Stimulated activated effector memory CD8-positive, alpha-beta T cell treated with anti-CD3 and anti-CD28 coated beads, Interleukin-12 subunit alpha, Interleukin-12 subunit beta, amount 100 ng/mL, for 72 hours (primary cell): ENCODE results near the gene PRMT7.
A peak's percentile ranks its signal among the peaks of the same experiment; 100 is the strongest.

Experiments
- ATAC-seq: fragments of 150-1000 bp; cut with Tn5 transposase; 2 replicates; pipeline ENCODE4 v1.10.0; 2021
- DNase-seq, 2 donors: peaks; one replicate each; pipeline ENCODE4 v3.0.0; 2021 to 2022; ENCODE audit warnings: low spot score in 2 of 2
- H3K27ac Mint-ChIP-seq: one replicate; pipeline ENCODE4 v1.8.0; 2022; ENCODE audit warnings: mild to moderate bottlenecking, mixed read lengths
- H3K36me3 Mint-ChIP-seq: one replicate; pipeline ENCODE4 v1.8.0; 2022; ENCODE audit warnings: mild to moderate bottlenecking, mixed read lengths
- H3K4me1 Mint-ChIP-seq: one replicate; pipeline ENCODE4 v1.8.0; 2022; ENCODE audit warnings: mixed read lengths
- H3K4me3 Mint-ChIP-seq: one replicate; pipeline ENCODE4 v1.8.0; 2022; ENCODE audit warnings: mild to moderate bottlenecking, mixed read lengths
- H3K9me3 Mint-ChIP-seq: one replicate; pipeline ENCODE4 v1.8.0; 2022; ENCODE audit warnings: mixed read lengths

The PRMT7 gene

DNA sequence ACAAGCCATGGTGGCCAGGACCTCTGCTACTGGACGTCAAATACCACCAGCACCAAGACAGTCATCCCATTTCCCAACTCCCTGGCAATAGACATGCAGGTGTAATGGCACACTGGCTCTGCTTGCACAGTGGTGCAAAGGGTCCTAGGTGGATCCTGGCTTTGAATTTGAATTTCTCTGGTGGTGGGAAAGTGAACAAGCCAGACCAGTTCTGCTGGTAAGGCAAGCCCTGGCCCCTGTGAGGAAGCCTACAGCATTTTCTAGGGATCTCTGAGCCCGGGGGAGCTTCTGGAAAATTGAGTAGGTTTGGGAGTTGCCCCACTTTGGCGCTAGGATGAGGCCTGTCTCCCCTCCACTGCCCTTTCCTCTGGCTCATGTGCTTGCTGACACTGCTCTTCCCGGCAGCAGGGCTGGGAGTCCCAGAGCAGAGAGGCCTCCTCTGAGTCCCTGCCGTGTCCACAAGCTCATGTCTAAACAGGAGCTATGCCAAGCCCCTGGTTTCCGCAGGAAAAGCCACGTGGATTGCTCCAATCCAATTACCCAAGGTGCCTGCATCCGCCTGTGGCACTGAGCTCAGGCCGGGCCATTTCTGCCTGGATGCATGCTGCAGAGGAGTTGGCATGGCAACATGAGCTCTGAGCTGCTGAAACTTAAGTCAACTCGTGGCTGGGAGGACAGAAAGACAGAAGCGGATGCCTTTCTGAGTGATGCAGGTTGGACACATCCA is 67.0 kb downstream of the PRMT7 start:
- no peak overlapping the region for H3K27ac Mint-ChIP-seq
- no peaks in the 10 kb centered on the region for H3K4me1 Mint-ChIP-seq
- no peak overlapping the region for H3K4me3 Mint-ChIP-seq
- no peaks in the 10 kb centered on the region for H3K36me3 Mint-ChIP-seq
- DNase-seq (no peak), ATAC-seq (no peak)
- H3K9me3 Mint-ChIP-seq = no peaks in the 10 kb centered on the region

DNA sequence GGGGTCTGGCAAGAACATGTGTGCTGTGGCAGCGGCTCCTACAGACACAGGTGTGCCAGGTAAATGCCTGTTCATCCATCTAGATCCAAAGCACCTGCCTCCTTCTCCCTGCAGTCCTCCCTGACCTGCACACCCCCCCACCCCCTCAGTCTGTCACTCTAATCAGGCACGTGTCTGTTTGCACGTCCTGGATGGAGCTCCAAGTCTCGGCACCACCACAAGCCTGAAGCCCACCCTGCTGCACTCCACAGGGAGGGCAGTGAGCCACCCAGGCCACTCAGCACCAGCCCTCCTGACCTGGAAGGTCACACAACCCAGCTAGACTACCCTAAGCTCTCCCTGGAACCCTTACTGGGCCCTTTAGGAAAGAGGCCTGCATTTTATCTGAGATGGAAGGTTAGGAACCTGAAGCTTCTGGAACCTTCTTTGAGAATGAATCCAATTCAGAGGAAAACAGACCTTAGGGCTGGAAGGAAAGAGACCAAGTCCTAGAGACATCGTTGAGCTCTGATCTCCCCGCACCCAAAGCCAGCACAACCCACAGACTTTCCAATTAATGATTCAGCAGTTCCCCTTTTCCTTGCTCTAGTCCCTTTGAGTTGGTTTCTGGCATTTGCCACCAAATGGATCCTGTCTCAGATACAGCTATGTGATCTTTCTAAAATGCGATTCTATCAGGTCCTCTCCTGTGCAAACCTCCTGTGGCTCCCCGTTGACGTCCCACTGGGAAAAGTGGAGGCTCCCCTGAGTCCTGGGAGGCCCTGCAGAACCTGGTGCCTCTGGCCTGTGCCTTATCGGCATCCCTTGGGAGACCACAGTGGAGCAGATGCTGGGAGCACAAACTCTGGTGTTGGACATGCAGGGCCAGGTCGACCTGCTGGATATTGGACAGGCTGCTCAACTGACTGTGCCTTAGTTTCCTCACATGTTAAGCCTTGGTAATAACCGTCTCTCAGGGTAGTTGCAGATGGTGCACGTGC is 67.9 kb downstream of the PRMT7 start:
- no peak overlapping the region for H3K4me3 Mint-ChIP-seq
- H3K36me3 Mint-ChIP-seq = no peaks in the 10 kb centered on the region
- H3K9me3 Mint-ChIP-seq = no peaks in the 10 kb centered on the region
- H3K4me1 Mint-ChIP-seq = no peaks in the 10 kb centered on the region
- no peak for ATAC-seq
- no peak overlapping the region for H3K27ac Mint-ChIP-seq
- no peak for DNase-seq

DNA sequence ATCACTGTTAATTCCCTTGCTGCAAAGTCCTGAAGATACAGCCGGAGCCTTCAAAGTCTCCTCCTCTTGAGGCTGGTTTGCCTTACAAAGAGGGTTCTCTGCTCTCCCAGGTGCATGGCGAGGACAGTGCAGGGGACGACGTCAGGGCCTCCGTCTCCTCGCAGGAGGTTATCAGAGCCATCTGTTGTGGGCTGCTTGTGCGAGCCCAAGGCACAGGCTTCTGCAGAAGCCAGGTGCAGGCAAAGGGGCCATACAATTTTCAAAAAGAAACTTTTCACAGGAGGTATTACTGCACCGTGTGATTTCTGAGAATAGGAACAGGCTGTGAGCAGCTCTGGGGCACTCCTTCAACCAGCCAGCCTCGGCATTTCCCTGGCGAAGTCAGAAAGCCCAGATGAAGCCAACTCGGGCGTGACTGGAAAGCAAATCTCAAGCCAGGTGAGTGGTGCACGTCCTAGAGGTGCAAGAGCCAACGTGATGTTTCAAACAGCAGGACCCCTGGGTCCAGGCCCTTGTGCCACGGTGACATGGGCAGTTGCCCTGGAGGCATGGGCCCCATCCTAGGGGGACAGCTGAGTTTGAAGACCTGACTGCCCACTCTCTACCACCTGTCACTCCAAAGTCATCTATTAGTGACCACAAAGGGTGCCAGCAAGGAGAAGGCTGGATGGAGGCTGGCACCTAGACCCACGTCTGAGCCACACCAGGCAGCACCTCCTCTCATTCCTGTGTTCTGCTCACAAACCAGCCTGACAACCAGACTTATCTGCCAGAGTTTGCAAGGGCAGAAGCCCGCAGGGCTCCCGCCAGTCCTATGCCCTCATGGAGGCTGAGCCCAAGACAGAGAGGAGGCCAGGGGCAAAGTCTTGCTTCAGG is 68.9 kb downstream of the PRMT7 start:
- ATAC-seq (no peak), DNase-seq (no peak)
- Mint-ChIP-seq H3K36me3 (no peaks in the 10 kb centered on the region), H3K4me3 (no peak overlapping the region), H3K4me1 (peaks cover 2% of the 10 kb centered on the region), H3K9me3 (no peaks in the 10 kb centered on the region), H3K27ac (no peak overlapping the region)

DNA sequence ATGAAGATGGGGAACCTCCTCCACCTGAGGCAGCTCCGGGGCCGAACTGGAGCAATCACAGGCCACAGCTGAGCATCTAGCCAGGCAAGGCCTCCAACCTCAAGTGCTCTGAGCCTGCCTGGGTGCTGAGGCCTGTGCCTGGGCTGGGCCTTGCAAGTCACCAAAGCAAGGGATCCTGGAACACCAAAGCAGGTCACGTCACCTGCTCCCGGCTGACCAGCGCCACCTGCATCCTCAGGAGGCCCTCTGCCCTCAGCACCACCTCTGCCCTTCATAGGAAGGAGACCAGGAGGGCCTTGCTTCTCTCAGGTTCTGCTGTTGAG is 69.5 kb downstream of the PRMT7 start:
- DNase-seq = no peak
- H3K27ac Mint-ChIP-seq = no peak overlapping the region
- ATAC-seq = no peak
- H3K36me3 Mint-ChIP-seq = no peaks in the 10 kb centered on the region
- no peaks in the 10 kb centered on the region for H3K9me3 Mint-ChIP-seq
- peaks cover 4% of the 10 kb centered on the region for H3K4me1 Mint-ChIP-seq
- no peak overlapping the region for H3K4me3 Mint-ChIP-seq

DNA sequence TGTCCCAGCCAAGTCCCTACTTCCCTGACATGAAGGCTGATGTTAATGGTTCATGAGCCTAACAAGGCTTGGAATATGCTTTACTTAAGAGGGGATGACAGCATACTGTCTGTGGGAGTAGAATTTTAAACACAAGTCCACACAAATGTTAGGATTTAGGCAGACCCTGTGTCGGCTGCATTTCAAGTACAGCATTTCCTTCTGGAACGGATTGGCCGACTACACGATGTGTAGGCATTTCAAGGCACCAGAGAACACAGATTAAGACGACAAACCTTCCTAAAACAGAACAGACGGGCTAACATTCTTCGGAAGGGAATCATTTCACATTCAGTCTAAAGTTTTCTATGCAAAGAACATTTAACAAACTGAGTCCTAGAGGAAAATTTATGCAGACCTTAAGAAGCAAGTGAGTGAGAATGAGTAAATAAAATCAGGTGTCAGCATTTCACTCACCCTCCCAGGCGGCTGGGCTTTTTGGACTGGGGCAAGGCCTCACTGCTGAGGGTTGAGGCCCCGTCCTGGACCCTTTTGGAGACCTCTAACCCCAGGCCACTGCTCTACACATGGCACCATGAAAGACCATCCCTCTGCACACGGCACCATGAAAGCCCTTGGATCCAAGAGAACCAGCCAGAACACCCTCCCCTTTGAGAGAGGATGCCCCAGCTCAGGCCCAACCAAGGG is 70.0 kb downstream of the PRMT7 start:
- Mint-ChIP-seq H3K9me3 (no peaks in the 10 kb centered on the region), H3K4me3 (no peak overlapping the region), H3K36me3 (no peaks in the 10 kb centered on the region), H3K27ac (peak overlapping the region; percentile 26), H3K4me1 (peaks cover 4% of the 10 kb centered on the region)
- DNase-seq (no peak), ATAC-seq (no peak)

DNA sequence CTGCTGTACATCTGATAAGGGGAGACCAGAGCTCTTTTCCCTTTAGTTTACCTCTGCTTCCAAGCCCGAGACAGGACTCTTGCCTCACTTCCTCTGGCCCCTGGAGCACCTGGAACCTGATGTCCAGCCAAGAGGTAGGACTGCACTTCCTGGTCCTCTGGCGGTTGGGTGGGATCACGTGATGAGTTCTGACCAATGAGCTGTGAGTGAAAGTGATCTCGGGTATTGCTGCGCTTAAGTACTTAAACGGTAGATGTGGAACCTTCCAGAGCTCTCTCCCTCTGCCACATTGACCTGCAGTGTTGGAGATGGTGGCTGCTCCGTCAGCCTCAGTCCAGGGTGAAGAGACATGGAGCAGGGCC is 70.5 kb downstream of the PRMT7 start:
- peaks cover 4% of the 10 kb centered on the region for H3K4me1 Mint-ChIP-seq
- H3K36me3 Mint-ChIP-seq = no peaks in the 10 kb centered on the region
- no peak for DNase-seq
- H3K27ac Mint-ChIP-seq = peak overlapping the region; percentile 26
- no peak overlapping the region for H3K4me3 Mint-ChIP-seq
- ATAC-seq = no peak
- H3K9me3 Mint-ChIP-seq = no peaks in the 10 kb centered on the region

DNA sequence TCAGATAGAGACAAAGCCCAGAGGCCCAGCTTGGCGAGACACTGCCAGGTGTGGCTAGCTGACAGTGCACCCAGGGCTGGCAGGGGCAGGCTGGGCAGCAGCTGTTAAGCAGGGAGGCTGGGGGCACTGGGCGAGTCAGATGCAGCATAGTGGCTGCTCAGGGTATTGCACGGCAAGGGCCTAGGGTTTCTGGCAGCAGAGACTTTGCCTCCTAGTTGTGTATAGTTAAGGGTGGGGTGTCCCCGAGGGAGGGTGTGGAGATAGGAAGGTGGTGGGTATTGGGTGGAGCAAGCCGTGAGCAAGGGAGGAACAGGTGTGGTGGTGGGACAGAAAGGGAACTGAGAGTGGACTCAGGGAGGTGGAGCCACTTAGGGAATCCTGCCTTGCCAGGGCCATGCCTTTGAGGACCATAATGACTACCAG is 71.5 kb downstream of the PRMT7 start:
- Mint-ChIP-seq H3K4me3 (no peak overlapping the region), H3K27ac (no peak overlapping the region), H3K4me1 (peaks cover 4% of the 10 kb centered on the region), H3K36me3 (no peaks in the 10 kb centered on the region), H3K9me3 (no peaks in the 10 kb centered on the region)
- peak; percentile 60 for ATAC-seq
- no peak for DNase-seq

DNA sequence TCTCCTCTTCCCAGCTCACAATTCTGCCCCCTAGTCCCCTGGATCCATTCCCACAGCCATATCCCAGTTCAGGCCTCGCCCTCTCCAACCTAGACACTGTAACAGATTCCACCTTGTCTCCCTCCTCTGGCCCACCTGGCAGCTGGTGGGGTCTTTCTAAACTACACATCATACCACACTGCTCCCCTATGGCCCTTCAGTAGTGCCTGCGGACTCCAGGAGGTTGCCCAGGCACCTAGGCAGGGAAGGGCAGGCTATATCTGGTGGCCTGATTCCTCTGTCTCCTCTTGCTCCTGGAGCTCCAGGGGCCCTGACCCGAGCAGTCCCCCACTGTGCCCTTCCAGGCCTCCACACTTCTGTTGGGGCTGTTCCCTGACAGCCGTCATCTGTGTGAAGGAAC is 73.0 kb downstream of the PRMT7 start:
- ATAC-seq = no peak
- no peak for DNase-seq
- H3K27ac Mint-ChIP-seq = no peak overlapping the region
- H3K9me3 Mint-ChIP-seq = no peaks in the 10 kb centered on the region
- H3K36me3 Mint-ChIP-seq = no peaks in the 10 kb centered on the region
- H3K4me1 Mint-ChIP-seq = peaks cover 4% of the 10 kb centered on the region
- no peak overlapping the region for H3K4me3 Mint-ChIP-seq

DNA sequence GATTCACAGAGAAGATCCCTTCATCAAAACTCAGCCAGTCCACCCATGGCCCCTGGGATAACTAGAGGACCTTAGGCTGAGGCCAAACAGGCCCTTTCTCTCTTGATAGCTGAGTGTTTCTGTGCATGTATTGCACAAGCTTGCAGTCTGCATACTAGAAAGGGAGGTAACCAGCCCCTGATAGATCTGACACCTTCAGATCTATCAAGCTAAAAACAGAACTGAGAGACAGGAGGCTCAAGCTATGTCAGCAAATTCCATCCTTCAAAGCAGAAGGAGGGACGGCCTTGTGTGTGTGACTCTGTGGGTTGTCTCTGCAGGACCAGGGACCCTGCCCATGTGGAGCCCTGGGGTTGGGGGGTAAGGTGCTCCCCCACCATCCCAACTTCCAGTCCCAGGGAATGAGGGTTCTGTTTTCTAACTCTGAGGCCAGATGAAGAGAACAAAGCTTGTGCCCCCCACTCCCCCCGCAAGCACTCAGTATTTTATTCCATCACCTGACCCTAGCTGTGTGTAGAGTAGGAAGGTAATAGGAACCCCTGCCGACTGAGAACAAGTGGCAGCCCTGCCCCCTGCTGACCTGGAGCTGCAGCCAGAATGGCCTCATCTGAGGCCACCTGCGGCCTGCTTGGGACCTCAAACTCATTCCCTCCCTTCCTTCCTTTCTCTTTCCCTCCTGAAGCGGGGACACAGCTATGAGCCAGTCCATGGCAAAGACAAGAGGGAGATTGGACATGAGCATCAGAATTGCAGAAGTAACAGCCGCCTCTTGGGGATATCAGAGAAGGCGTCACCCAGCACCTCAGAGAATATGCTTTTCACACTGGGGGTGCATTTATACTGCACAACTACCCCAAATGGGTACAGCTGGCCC is 73.7 kb downstream of the PRMT7 start:
- Mint-ChIP-seq H3K27ac (no peak overlapping the region), H3K4me3 (no peak overlapping the region)
- no peak for ATAC-seq

DNA sequence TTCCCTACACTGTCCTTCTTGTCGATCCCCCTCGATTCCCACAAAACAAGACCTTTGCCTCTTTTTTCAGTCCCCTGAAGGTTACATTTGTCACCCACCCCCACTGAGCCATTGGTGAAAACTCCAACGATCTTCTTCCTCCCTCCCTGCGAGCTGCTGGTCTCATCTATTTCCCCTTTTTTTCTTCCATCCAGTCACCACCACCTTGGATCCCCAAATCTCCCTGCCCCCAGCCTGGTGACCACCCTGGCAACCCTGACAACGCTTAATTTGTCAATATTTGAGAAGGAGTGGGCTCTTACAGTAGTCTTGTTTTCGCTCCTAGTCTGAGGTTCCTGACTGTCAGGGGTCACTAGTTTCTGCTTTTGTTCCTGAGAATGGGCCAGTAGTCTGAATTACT is 74.6 kb downstream of the PRMT7 start:
- DNase-seq (no peak), ATAC-seq (no peak)
- no peak overlapping the region for H3K27ac Mint-ChIP-seq
- no peak overlapping the region for H3K4me3 Mint-ChIP-seq
- H3K9me3 Mint-ChIP-seq = no peaks in the 10 kb centered on the region
- H3K4me1 Mint-ChIP-seq = peaks cover 4% of the 10 kb centered on the region
- H3K36me3 Mint-ChIP-seq = no peaks in the 10 kb centered on the region

More for the DNA sequence above, 73.7 kb downstream of the PRMT7 start:
- no peak for DNase-seq
- no peaks in the 10 kb centered on the region for H3K36me3 Mint-ChIP-seq
- peaks cover 4% of the 10 kb centered on the region for H3K4me1 Mint-ChIP-seq
- H3K9me3 Mint-ChIP-seq = no peaks in the 10 kb centered on the region

DNA sequence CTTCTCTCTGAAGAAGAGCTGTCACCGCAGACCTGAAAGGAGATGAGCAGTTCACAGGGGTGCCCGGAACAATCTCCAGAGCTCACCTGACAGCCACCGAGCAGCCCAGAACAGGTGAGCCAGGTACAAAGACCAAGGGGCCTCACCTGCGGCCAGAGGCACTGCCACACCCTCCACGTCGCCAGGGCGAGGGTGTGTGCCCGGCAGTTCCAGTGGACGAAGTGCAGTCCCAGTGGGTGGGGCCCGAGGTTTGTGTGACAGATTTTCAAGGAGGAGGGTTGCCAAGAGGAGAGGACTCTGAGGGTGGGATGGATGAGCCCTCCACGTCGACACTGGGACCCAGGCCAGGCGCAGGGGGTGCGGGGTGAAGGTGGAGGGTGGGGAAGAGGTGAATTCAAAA is 75.8 kb downstream of the PRMT7 start:
- H3K4me1 Mint-ChIP-seq = peaks cover 4% of the 10 kb centered on the region
- H3K27ac Mint-ChIP-seq = no peak overlapping the region
- no peaks in the 10 kb centered on the region for H3K9me3 Mint-ChIP-seq
- DNase-seq (no peak), ATAC-seq (no peak)
- no peaks in the 10 kb centered on the region for H3K36me3 Mint-ChIP-seq
- no peak overlapping the region for H3K4me3 Mint-ChIP-seq

DNA sequence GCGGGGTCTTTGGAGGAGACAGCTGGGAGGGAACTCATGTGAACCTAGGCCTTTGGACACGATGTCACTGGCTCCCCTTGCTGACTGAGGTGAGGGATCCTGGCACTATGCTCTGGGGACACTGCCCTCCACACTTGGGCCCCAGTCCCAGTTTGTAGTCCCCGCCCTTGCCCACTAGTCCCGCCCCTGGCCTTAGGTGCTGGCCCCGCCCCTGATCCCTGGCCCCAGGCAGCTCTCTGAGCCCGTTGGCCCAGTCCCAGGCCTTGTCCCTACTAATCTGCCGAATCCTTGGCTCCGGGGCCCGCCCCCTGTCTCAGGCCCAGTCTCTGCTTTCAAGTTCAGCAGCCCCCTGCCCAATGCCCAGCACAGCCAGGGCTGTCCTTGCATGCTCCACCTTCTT is 76.5 kb downstream of the PRMT7 start:
- DNase-seq (no peak), ATAC-seq (no peak)
- Mint-ChIP-seq H3K36me3 (no peaks in the 10 kb centered on the region), H3K4me3 (no peak overlapping the region), H3K27ac (no peak overlapping the region), H3K9me3 (no peaks in the 10 kb centered on the region), H3K4me1 (peaks cover 4% of the 10 kb centered on the region)

DNA sequence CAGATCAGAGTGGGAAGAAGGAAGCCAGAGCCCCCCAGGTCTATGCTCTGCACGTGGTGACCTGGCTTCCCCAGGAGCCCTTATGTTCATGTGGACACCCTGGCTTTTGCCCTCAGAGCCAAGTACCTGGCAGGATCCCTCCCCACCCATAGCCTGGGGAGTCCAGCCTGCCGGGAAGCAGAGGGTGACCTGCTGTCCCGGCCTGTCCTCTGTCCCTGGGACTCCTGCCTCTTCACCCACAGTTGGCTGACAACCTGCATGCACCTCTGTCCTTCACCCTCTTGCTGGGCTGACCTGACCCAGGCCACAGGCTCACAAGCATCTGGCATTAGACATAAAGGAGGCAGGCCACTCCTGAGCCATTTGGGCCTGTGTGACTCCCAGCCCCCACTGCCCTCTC is 77.3 kb downstream of the PRMT7 start:
- H3K4me3 Mint-ChIP-seq = no peak overlapping the region
- H3K36me3 Mint-ChIP-seq = no peaks in the 10 kb centered on the region
- H3K4me1 Mint-ChIP-seq = peaks cover 4% of the 10 kb centered on the region
- H3K27ac Mint-ChIP-seq = no peak overlapping the region
- H3K9me3 Mint-ChIP-seq = no peaks in the 10 kb centered on the region
- ATAC-seq = no peak
- no peak for DNase-seq

DNA sequence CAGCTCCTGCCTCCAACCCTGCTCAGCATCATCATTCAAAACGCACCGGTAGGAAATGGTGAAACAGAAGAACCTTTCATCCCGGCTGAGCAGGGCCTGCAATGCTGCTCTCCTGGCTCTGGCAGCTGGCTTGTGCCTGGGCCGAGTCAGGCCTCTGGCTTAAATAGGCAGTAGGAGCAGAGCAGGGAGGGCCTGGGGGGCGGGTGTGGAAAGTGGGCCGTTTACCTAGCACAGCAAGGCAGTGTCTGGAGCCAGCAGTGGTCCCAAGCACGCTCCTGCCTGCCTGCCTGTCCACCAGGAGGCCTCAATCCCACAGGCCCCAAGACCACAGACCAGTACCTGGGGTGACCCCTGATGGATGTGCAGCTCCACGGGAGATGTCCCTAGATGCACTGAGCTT is 78.2 kb downstream of the PRMT7 start:
- Mint-ChIP-seq H3K4me1 (peaks cover 4% of the 10 kb centered on the region), H3K36me3 (no peaks in the 10 kb centered on the region), H3K9me3 (no peaks in the 10 kb centered on the region), H3K4me3 (no peak overlapping the region), H3K27ac (no peak overlapping the region)
- DNase-seq (no peak), ATAC-seq (no peak)
